GM08714 (cell line): ENCODE measurements around the gene ELP4.

Experiments
- H3K4me3 ChIP-seq: fragments of 200-500 bp; sonication (Bioruptor generic); 2 replicates; pipeline ENCODE4 v1.5.1; 2014; ENCODE audit warnings: mild to moderate bottlenecking, low read length, inconsistent platforms
- ZNF274 ChIP-seq: IDR thresholded peaks from 2 replicates; pipeline ENCODE4 v1.6.1; 2012; ENCODE audit warnings: mild to moderate bottlenecking, low read depth, low read length

The ELP4 gene

DNA sequence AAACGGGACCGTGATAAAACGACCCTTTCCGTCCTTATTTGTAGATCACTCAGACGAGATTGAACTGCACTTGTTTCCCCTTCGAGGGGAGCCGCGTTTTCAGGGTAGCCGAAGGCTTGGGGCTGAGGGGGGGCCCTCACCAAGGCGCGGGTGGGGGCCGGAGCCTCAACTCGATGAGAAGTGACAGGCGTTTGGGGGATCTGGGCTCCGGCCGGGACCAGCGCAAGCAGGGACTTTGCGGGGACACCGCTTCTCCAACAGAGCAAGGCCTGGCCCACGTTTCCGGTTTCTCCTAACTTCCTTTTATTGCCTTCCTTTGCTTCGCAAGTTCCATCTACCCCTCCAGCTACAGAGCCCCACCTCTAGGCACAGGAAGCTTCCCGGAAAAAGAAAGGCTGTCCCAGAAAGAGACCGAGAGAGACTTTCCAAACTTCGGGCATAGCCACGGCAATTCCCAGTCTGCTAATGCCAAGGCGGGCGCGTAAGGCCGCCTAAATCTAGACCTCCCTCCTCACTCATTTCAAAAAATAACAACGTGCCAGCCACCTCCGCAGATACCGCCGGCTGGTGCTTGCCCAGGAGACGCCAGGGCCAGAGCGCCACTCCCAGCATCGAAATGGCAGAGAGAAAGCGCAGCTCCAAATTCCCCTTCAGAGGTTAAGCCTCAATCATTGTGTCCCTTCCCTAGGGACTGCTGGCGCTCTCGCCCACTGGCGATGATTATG lies 294.9 kb downstream of the ELP4 start:
- TF ChIP-seq ZNF274: no peak
- no peak overlapping the region; the same call in 1 of the 2 replicates for H3K4me3 ChIP-seq

DNA sequence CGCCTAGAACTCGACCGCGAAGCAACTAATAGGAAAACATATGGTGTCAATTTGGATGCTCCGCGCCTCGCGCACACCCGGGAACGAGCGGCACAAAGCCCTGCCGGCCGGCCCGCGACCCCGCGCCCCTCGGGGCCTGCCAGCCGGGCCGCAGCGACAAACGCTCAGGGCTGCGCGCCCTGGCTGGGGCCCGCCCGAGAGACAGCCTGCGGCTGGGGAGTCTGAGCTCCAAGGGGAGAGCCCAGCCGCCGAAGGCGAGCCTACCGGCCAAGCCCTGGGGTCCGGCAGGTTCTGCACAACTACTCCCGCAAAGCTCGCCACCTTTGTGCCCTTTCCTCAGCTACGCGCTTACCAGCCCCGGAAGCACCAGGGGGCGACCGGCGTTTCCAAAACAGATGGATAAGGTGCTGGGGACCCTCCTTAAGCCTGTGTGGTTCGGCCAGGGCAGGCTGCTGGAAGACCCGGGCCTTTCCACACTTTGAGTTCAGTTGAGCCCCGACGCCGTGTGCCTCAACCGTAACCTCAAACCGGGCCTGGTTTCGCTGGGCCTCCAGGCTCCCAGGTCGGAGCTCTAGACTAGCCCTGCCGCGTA lies 295.6 kb downstream of the ELP4 start:
- H3K4me3 ChIP-seq: no peak overlapping the region; the same call in 1 of the 2 replicates
- no peak for TF ChIP-seq ZNF274

DNA sequence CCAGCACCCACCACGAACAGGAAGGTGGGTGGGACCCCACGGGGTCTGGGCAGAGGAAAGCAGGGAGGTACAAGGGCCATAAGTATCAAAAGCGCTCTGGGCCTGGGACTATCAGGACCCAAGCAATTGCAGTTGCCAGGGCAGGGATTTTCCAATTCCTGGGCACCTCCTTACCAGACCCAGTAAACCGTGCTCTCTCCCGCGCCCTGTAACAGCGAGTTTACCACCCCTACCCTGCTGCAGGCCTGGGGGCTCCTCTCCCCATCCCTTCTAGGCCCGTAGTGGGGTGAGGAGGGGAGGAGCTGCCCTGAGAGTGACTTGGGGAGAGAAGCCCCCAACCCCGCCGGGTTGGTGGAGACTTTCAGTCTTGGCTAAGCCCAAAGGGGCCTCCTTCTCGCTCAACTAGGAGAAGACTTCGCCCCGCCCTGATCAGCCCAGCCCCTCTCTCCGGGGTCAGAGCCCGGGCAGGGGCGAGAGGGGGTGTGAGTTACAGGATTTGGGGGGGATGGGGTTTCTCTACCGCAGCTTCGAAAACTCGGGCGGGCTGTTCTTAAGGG lies 296.1 kb downstream of the ELP4 start:
- no peak overlapping the region for H3K4me3 ChIP-seq
- TF ChIP-seq ZNF274: no peak

DNA sequence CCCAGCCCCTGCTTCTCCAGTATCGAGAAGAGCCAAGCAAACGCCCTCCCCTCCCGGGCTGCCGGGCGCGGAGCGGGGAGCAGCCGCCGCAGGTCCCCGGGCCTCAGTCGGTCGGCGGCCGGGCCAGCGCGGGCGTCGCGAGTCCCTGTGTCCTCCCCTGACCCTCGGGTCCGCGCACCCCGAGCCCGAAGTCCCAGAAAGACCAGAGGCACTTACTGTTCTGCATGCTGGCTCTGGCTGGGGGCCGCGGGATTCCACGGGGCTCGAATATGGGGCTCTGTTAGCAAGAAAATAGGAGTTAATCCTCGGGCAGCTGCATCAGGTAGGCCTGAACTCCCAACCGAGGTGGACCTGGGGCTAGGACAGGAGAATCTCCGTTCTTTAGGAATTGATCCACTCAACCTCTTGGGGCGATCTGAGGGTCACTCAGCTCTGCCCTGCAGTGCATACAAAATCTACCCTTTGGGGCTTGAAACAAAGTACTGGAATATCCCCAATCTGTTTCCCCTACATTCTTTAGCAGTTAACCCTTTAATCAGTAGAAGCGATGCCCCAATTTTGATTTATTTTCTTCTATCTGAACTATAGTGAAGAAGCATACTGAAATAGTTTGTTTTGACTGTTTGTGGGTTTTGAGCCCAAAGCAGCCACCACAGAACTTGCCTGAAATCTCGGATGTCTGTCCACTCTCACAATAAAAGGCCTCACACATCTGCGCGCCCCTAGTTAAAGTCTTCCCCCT lies 296.8 kb downstream of the ELP4 start:
- no peak overlapping the region for H3K4me3 ChIP-seq
- TF ChIP-seq ZNF274: no peak

DNA sequence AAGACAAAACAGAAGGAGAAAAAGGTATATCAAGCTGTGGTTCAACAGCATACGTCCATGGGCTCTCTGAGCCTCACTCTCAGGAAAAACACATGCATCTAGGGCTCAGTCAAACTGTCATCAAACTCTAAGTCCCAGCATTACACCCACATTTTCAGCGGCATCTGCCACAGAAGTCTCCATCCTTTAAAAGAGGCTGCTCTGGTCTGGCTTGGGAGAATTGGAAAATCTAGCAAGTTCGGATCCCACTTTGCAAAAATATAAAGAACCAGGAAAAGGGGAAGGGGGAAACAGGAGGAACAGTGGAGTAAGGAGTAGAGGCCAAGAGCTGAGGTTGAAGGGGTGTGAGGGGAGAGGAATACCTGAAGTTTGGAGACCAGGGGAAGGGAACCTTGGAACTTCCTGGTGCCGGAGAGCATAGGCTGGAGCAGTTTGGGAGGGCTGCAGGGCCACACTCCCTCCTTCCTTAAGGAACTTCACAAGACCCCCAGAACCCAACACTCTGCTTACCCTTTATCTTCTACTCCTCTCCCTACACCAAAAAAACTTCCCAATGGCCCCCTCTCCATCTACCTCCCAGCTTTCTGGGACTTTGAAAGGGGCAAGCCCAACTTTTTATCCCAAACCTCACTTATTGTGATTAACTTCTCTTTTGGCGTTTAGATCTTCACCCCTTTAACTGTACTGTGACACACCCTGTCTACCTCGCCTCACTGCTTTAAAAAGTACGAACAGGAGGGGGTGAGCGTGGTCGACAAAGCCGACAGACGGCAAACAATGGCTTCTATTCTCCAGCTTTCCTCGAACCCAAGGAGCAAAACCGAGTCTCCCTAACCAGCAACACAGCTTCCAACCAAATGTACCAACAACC lies 297.6 kb downstream of the ELP4 start:
- no peak overlapping the region for H3K4me3 ChIP-seq
- no peak for TF ChIP-seq ZNF274

DNA sequence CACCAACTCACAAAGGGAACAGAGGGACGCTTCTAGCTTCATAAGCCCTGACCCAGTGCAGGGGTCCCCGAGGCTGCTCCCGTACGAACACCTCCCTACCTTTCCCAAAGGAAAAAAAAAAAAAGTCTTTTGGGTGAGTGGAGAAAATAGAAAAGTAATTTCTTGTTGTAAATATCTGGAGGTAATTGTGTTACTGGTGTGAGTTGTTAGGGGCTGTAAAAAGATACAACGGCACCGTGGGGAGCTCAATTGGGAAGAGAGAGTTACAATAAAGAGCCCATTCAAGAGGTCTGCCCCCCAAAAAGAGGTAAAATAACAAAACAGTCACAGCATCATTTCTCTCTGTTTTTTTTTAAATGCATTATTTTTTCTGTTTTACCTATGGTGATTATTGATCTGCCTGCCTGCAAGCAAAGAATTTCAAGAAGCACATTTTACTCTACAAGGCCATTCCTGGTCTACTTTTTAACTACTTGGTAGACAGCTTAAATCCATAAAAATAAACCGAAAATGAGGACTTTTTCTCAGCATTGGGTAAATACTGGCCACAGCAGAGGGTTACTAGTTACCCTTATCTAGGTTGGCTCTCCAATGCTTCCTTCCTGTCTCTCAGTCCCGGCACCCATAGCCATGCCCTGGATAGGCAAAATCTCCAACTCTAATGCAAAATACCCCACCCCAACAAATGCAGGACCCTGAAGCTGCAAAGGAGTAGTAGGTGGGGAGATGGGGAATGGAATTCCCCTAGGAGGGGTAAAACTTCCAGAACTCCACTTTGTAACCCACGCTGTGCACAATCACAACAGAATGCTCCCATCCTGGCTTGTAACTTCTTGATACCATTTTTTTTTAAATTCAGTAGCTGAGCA lies 298.5 kb downstream of the ELP4 start:
- TF ChIP-seq ZNF274: no peak
- H3K4me3 ChIP-seq: no peak overlapping the region

DNA sequence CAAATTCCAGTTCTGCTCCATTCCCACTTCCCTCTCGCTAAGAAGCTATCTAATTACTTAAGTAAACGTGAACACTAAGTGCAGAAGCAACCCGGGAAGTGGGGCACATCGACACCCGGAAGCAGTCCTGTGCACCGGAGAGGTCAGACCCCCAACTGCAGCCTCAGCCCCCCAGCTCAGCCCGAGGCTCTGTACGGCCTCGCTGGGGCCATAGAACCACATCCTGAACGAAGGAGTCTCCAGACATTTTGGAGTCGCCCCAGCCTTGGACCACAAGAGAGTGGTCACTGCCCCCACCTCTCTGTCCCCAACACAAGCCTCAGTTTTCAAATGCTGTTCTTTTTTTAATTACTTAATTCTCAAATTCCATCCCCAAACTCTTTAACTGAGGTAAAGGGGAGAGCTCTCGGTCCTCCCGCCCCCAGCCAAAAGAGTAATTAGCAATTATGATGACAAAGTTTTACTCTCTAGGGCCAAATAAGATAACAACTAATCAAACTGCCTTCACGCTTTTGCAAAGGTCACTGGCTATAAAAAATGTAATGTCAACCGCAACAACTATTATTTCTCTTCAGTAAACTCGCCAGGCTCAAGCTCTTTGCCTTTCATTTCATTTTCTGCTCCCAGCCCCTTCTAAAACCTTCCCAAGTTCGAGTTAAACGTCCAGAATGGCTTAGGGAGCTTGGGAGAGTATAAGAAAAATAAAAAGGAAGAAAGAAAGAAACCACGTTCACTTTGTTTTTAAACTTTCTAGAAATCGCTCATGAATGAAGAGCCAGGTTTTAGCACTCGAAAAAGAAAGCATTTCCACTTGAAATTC lies 299.4 kb downstream of the ELP4 start:
- H3K4me3 ChIP-seq: peak overlapping the region; percentile 36; the same call in 1 of the 2 replicates
- no peak for TF ChIP-seq ZNF274

DNA sequence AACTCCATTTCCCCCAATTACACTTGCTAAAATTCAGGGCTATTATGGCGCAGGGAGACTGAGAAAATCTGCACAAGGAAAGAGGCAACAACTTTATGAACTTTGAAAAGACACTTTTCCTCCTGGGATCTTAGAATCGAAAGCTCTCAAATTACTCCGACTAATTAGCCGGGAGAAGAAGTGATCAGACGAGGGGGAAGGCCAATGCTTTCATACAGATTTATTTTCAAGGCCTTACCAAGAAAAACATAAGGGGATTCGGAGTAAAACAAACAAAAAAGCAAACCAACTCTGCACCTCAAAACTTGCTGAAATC lies 299.9 kb downstream of the ELP4 start:
- no peak for TF ChIP-seq ZNF274
- H3K4me3 ChIP-seq: peak overlapping the region; percentile 36

DNA sequence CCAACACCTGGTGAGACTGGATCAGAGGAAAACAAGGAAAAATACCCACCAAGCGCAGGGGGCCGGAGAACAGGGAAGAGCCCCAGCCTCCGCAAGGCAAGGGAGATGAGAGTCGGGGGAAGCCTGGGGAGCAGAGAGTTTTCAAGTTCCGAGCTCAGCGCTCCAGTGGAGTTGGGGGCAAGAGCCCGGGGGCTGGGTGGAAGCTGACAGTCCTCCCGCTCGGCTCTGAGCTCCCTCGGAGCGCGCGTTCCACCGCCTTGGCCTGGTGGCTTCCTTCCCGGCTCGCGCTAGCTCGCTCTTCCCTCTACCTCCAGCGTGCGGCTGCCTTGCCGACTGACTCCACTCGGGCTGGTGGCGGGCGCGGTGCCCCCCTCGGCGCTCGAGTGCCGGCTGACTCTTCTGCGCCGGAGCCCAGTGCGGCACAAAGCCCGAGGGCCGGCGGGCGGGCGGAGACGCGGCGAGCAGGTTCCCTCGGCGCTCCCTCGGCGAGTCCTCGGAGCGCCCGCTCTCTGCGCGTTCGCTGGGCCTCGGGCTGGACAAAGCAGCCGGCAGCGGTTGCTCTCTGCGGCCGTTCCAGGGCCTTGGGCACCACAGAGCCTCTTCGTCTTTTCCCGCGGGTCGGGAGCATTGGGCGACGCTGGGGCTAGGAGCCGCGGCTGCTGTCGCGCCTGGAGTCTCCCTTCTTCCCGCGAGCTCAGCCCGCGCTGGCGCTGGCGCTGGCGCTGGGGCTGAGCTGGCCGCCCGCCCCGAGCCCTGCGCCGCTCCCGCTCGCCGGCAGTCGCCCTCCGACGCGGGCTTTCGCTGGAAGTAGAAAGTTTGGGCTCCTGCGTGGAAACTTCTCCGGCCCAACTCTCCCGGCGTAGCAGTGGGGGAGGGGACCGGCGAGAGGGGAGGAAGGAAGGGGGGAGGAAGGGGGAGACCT lies 300.6 kb downstream of the ELP4 start:
- peak overlapping the region; percentile 36 for H3K4me3 ChIP-seq
- no peak for TF ChIP-seq ZNF274

DNA sequence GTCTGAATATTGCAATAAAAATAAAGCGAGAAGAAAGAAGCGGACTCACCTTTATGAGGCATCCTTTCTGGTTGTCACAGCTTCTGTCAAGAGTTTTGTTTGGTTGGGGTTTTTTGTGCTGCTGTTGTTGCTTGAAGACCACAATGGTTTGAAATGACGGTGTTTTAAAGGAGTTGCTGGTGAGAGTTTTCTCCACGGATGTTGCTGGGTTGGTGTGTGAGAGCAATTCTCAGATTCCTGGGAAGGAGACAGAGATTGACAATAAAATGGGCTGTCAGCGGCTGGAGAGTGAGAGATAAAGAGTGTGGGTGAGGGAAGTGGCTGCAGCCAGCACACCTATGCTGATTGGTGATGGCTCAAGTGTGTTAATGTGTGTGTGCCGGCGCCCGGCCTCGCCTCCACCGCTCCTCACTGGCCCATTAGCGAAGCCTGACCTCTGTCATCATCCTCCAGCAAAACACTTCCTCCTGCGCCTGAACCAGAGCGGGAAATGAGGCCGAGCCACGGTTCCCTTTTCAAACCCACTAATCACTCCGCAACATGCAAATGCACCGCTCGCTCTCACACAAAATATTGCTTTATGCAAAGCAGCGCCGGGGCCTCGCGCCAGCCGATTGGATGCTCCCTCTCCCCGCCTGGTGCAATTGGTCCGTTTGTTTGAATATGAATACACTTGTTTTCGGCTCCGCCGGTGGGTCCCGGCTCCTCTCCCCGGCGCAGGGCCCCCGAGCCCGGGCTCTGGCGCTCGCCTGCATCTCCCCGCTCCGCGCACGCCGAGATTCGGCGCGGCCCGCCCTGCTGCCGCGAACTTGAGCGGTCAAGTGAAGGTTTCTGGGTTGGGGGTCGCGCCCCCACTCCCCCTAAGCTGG lies 301.4 kb downstream of the ELP4 start, which contains the start of gene PAX6:
TSS of gene PAX6 (minus strand) at position 544 of the 869 bp plus-strand sequence. CDS start 4,911 bp downstream, outside the sequence.
- H3K4me3 ChIP-seq: peak within 1 kb of the TSS; percentile 36
- TF ChIP-seq ZNF274: no peak
